Activated T-cell treated with anti-CD3 and anti-CD28 coated beads, Interleukin-2, amount 50 U/mL, for 48 hours (primary cell): ENCODE results near the gene LGALS3BP.
"Not testable (repeated sequence)": the region's sequence is repeated elsewhere in the genome, so short reads cannot be mapped to it uniquely, and the experiment has no call there.

Source experiments
- DNase-seq, 2 experiments: peaks; one replicate each; pipeline ENCODE4 v3.0.0-alpha.2; 2020

LGALS3BP gene, protein sequence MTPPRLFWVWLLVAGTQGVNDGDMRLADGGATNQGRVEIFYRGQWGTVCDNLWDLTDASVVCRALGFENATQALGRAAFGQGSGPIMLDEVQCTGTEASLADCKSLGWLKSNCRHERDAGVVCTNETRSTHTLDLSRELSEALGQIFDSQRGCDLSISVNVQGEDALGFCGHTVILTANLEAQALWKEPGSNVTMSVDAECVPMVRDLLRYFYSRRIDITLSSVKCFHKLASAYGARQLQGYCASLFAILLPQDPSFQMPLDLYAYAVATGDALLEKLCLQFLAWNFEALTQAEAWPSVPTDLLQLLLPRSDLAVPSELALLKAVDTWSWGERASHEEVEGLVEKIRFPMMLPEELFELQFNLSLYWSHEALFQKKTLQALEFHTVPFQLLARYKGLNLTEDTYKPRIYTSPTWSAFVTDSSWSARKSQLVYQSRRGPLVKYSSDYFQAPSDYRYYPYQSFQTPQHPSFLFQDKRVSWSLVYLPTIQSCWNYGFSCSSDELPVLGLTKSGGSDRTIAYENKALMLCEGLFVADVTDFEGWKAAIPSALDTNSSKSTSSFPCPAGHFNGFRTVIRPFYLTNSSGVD

DNA sequence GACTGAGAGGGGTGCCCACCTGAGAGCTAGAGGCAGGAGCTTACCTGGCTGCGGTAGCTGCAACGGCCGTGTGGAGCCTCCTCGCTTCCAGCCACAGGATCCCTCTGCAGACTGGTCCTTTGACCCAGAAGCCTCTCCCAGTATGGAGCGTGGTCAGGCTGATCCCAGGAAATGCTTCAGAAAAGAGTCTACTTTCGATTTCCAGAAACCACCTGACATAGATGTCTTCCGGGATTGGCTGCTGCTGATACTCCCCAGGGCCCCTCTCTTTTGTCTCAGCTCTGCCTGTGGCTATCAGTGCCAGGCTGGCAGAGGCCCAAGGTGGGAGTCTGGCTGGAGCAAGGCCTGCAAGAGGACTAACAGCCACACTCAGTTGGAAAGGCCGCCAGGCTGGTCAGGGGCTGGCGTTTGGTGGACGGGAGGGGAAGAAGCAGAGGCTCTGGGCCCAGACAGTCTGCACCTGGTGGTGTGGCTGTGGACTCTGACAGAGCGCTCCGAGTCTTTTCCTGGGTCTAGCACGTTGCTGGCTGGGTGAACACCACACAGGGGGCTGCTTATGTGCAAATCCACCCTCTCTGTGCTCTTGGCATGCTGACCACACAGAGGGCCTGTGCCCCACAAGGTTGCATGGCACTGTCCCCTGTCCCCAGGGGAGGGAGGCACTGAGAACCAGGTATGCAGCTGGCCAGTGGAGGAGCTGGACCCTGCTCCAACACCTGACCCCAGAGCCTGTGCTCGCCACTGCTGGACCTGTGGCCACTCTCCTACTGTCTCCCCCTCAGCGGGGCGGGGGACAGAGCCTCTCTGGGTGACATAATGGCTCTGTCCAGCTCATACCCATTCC, at the start of gene LGALS3BP:
TSS of gene LGALS3BP (minus strand) at position 144 of the 844 bp plus-strand sequence. CDS start 2,732 bp downstream, outside the sequence.
- peak; percentile 40 to 48 for DNase-seq

DNA sequence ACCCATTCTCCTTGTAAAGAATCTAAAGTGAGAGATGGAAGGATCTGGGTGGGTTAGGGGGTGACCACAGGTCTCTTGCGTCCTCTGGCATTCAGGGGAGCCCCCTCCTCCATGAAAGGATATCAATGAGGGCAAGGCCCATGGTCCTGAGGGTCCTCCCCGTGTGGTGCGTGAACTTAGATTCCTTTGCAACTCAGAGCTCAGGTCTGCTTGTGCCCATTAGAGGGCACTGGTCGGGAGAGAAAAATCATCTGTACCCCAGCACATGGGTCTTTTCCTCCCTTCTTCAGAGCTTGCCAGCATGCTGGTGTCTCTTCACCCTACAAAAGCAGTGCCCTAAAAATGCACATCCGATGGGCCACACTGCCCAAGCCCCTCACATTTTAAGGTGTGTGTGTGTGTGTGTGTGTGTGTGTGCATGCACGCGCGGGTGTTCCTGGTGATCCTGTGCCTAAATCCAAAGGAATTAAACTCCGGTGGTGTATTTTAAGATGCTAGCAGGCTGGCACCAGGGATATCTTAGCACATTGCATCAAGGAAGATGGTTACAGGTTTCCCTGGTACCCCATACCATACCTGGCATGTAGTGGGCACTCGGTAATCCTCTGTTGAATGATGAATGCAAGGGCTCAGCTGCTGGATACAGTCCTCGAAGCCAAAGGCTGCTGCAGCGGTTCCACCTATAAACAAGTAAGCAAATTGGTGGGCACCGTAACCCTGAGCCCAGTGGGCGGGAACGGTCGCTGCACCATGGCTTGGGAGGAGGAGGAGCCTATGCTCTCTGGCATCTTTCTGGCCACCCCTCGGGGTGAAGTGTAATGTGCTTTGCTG, 49.0 kb upstream of the LGALS3BP start:
- DNase-seq: no peak

DNA sequence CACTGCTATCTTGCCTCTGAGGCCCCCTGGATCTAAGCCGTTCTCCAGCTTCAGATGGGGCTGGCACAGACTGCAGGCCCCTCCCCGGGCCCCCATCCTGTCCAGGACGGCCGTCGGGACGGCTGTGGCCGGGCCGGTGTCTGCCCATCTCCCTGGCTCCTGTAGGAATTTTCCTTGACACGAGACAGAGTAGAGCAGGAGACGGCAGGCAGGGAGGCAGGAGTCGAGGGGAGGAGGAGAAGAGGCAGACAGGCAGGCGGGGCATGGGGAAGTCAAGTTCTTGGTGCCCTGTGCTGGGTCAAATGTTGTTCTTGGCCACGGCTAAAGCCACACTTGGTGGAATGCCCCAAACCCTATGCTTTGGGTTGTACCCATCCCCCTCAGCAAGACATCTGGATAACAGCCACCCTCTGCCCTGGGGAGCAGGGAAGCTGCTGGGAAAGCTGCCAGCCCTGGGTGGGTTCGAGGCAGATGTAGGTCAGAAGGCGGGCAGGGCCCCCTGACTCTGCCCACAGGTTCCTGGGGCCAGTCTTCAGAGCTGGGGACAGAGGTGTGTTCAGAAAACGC, 48.3 kb upstream of the LGALS3BP start:
- DNase-seq: no peak

DNA sequence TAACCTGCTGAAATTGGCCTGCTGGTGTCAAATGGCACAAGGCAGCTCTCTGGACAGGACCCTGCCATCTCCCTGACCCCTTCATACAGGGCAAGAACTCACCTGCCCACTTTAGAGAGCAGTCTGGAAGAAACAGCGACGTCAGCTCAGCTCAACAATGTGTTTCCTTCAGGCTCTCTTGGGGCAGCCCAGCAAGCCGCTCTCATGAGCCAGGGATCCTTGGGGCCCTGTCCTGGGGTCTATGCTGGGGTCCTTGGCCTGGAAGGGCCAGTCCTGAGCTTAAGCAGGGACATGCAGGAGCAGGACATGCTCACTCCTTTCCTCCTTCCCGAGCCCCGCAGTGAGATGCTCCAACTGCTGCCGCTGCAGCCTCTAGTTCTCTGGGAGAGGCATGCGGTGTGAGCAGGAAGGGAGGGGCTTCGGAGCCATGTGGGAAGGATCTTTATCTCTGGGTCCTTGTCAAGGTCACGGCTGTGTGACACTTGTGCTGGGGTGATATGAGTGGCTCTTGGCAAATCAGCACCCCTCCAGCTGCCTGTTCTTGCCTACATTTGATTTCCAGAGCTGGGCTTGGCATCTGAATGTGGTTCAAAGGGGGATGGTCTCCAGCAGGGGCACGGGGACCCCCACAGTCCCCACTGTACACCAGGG, 47.7 kb upstream of the LGALS3BP start:
- no peak for DNase-seq

DNA sequence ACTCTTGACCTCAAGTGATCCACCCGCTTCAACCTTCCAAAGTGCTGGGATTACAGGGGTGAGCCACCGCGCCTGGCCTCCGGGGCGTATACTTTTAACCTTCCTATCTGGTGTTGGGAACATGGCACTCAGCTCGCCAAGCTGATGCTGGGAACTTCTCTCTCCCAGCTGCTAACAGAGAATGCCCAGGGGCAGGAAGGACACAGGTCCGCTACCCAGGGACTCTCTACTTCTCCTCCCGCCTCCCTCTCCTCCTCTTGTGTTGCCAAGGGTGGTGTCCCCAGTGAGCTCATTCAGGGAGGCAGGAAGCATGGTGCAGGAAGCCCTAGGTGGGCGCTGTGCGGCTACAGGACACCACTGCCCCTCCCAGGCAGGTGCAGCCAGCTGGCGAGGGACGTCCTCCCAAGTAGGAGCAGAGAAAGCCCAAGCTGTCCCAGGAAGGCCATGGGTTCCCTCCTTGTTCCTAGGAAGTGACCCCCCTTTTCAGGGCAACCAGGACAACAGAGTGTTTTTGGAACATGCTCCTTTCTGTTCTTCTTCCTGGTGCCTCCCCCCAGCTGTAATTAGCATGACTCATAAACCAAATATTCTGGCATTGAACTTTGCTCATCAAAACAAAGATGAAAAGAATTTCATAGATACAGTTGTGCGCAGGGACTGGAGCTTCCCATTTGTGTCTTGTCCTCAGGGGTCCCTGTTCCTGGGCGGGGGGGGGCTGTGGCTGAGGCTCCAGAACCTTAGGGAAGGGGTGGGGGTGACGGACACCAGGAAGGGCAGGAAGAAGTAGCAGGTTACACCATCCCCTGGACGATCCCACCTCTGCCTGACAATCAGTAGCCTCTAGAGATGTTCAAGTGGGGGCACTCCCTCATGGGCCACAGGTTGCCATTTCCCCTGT, 46.9 kb upstream of the LGALS3BP start:
- DNase-seq: no peak

DNA sequence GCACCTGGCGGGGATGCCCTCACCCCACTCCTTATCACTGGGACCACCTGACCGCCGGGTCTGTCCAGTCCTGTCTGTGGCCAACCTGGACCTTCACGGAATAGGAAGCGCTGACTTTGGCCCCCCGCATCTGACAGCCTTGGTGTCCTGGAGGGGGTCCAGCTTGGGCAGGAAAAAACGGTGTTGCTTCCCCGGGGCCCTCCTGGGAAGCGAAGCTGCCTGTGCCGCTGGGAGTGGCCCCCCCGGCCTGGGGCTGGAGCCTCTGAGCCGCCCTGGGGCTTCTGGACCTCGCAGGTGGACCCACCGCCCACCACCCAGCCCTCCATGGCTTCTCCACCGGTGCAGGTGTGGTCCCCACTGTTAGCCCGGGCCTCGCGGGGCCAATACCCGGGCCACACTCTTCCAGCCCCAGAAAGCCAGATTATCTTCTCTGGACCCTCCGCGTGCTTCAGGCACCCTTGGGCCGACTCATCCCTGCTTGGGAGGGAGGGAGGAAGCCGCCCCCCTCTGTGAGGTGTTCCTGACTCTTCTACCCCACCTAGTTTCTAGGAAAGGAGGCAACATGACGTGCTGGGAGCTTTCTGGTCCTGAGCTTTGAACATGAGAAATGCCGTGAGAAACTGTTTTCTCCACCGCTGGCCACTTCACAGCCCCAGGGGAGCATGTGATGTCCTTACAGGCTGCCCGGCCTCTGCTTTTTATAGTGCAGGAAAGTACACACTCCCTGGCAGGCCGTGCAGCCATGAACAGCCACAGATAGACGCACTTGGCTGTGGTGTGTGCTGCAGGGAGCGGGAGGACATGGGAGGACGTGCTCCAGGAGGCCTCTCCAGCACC, 45.4 kb upstream of the LGALS3BP start:
- no peak for DNase-seq

DNA sequence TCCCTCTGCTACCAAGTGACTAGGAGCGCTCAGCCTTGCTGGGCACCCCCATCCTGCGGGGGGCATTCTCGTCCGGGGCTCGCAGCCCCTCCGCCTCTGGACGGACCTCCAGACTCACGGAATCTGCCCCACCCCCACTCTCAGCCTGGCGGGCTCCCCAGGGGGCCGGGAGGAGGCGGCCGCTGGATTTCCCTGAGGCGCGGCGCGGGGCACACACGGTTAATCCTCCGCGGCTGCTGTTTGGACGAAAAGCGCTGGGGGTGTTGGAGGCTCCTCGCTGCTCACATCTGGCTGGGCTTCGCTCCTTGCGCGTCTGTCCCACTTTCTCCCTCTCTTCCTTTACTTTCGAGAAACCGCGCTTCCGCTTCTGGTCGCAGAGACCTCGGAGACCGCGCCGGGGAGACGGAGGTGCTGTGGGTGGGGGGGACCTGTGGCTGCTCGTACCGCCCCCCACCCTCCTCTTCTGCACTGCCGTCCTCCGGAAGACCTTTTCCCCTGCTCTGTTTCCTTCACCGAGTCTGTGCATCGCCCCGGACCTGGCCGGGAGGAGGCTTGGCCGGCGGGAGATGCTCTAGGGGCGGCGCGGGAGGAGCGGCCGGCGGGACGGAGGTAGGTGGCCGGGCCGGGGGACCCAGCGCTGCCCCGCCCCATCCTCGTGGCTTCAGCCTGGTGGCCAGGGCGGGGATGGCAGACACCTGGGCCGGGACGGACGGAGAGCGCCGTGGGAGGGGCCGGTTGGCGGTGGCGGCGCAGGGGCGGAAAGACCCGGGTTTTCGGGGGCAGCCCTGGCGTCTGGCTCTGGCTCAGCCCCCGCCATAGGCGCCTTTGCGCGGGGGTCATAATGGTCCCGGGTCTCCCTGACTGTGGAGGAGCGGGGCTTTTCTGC, 44.4 kb upstream of the LGALS3BP start, which contains the start of gene C1QTNF1:
TSS of gene C1QTNF1 (plus strand) at position 284 of the 886 bp plus-strand sequence. CDS start 19,800 bp downstream, outside the sequence.
- DNase-seq: peak in 1 of 2 experiments; percentile 57

DNA sequence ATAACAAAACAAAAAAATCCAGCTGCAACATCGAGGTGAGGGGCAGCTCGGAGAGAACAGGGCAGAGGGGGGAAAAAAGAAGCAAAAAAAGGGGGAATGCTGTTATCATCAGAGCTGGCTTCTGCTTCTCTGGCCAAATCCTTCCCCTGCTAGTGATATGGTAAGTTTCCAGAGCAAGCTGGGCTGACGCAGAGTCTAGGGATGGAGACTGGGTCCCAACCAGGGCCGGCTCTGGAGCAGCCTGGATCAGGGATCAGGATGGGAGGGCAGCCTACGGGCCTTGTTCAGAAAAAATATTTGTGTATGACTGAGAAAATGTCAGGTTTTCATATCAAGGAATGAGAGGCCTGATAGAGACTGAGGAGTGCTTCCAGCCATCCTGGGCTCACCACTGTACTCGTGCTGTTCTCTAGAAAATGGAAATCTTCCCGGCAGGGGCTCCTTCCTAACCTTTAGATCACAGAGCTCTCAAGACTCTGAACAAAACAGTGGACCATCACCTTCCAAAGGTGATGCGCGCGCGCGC, 43.5 kb upstream of the LGALS3BP start:
- no peak for DNase-seq

DNA sequence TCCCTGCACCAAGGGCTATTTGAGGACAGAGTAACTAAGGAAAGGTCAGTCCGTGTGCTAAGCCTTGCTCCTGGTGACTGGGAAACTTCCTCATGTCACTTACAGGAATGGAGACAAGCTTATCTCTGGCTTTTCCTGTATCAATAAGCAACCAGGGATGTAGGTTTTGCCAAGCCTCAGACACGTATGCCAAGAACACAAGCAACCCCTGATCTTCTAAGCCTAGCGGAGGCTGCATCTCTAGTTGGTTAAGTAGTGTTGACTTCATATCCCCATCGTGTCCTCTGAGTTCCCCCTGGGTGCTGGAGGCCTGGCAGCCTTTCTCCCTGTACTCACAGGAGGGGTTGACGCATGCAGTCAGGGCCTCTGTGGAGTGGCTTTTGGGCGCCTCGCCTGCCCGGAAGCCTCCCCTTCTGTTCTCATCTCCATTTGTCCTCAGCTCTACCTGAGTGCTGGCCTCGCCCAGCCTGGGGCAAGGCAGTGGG, 42.8 kb upstream of the LGALS3BP start:
- DNase-seq: no peak

DNA sequence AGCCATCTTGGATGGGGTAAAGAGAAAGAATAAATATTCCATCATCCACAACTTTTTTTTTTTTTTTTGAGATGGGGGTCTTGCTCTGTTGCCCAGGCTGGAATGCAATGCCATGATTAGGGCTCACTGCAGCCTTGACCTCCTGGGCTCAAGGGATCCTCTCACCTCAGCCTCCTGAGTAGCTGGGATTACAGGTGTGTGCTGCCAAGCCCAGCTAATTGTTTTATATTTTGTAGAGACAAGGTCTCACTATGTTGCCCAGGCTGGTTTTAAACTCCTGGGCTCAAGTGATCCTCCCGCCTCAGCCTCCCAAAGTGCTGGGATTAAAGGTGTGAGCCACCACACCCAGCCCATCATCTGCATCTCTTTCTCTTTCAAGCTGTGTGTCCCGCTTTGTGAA, 42.2 kb upstream of the LGALS3BP start:
- not testable (repeated sequence) for DNase-seq

DNA sequence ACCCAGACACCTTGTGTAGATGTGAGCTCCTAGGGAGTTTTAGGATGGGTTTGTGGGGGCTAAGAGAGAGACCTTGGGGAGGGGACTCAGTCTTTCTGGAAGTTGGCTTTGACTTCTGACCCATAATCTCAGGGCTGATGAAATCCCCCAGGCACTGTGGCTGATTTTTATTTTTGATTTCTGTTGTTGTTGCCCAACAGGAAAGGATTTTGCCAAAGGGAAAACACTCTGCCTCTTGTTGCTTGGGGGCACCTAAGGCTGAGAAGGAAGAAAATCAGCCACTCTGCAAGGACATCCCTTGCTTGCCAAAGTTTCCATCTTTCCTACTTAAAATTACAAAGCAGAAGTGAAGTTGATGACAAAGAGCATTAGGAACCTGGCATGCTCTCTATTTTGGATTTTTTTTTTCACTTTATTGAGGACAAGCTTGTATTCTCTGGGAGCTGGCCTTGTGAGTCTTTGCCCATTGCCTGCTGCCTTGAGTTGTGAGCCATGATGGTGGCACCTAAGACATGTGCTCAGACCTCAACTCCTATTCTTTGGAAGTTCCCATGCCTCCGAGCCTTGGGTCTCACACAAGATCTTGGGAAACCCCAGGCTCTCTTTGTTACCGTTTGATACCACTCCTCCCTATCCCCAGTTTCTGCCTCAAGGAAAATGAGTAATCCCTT, 41.0 kb upstream of the LGALS3BP start:
- no peak for DNase-seq

DNA sequence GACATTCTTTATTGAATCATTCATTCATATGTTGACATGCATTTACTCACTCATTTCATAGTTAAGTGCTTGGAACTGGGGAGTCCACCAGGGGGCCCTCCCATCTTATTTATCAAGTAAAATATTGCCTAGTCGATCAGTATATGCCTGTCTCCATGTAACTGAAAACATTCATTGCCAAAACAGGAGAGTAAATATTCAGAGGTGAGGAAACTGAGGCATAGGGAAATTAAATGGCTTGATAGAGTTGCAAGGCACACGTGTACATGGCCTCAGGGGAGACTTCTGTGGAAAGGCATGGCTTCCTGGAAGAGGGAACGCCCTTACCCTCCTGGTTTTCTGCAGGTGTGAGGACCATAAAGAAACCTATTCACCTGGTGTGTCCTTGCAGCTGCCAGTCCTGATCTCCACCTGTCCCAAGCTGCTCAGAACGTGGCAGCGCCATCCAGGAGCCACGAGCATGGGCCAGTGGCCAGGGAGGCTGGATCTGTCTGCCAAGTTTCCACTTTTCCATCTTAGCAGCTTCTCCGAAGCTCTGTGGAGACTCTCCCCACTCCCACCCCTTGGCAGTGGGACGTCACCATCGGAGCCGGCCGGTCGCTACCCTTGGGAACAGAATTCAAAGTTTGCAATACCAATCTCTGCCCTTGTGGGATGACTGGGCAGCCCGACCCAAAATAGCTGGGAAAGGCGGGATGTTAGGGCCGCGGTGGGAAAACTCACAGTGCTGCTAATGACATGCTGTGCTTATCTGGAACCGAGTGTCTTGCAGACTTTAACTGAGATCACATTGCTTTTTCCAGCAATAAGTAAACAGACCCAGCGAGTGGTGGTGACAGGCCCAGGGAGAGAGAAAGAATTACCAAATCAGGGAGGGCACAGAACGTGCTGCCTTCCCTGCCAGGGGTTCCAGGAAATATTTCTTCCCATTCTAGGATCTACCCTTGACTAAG, 40.2 kb upstream of the LGALS3BP start:
- peak; percentile 60 to 63 for DNase-seq

DNA sequence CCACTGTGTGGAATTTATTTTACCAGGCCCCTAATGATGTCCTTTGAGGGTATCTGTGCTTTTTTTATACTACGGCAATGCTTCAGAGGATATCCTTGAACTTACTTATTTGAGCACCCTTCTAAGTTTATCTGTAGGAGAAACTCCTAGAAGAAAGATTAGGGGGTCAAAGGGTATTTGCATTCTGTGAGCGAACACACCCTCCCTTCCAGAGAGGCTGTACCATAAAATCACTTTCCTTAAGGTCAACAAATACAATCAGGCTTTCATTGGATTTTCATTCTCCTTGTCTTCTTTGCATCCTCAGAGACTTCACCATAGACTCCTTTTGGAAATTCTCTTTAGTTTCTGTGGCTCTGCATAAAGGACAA, 39.5 kb upstream of the LGALS3BP start:
- no peak for DNase-seq

DNA sequence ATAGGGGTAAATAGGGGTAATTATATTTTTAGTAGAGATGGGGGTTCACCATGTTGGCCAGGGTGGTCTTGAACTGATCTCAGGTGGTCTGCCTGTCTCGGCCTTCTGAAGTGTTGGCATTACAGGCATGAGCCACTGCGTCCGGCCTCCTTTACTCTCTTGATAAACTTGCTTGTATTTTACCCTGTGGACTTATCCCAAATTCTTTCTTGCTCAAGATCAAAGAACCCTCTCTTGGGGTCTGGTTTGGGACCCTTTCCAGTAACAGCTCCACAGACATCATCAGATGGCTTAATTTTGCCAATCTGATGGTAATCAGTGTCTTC, 38.6 kb upstream of the LGALS3BP start:
- DNase-seq: no peak

DNA sequence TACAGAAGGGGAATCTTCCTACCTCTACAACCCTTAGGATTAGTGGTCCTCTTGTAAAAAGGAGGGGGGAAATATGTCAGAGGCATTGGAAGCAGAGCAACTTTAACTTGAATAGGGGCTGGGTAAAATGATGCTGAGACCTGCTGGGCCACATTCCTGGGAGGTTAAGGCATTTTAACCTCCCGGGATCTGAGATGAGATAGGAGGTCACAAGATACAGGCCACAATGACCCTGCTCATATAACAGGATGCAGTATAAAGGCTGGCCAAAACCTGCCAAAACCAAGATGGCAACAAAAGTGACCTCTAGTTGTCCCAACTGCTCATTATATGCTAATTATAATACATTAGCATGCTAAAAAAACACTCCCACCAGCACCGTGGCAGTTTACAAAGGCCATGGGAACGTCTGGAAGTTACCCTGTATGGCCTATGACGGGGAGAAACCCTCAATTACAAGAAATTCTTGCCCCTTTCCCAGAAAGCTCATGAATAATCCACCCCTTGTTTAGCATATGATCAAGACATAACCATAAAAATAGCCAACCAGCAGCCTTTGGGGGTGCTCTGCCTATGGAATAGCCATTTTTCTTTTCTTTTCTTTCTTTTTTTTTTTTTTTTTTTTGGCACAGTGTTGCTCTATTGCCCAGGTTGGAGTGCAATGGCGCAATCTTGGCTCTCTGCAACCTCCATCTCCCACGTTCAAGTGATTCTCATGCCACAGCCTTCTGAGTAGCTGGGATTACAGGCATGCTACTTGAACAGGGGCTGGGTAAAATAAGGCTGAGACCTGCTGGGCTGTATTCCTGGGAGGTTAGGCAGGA, 38.0 kb upstream of the LGALS3BP start:
- no peak for DNase-seq
